DOHH2 (cell line): ENCODE results near the gene MUC5B.

Experiments used
- H3F3A ChIP-seq: fragments of 200-600 bp; sonication (generic), shearing (Covaris generic); 2 replicates; pipeline ENCODE4 v1.6.0; 2016; ENCODE audit warnings: antibody characterized with exemption, mild to moderate bottlenecking; ENCODE audit not compliant: control insufficient read depth, insufficient read depth
- H3K27ac ChIP-seq: fragments of 200-600 bp; sonication (generic); 2 replicates; pipeline ENCODE4 v1.5.1; 2014; ENCODE audit warnings: low read depth, mild to moderate bottlenecking, low read length, moderate library complexity
- H3K27me3 ChIP-seq: fragments of 200-600 bp; sonication (generic); 2 replicates; pipeline ENCODE4 v1.6.1; 2014; ENCODE audit warnings: mild to moderate bottlenecking, low read length, mixed read lengths; ENCODE audit not compliant: control insufficient read depth
- H3K36me3 ChIP-seq: fragments of 200-600 bp; sonication (generic); 2 replicates; pipeline ENCODE4 v1.6.1; 2014; ENCODE audit warnings: mild to moderate bottlenecking, low read length, moderate library complexity, mixed read lengths; ENCODE audit not compliant: control insufficient read depth
- H3K4me1 ChIP-seq: fragments of 200-600 bp; sonication (generic); 2 replicates; pipeline ENCODE4 v1.6.1; 2014; ENCODE audit warnings: mild to moderate bottlenecking, low read length, mixed read lengths; ENCODE audit not compliant: control insufficient read depth
- H3K4me2 ChIP-seq: fragments of 200-600 bp; sonication (generic); 2 replicates; pipeline ENCODE4 v1.6.0; 2014; ENCODE audit warnings: mild to moderate bottlenecking, low read length, moderate library complexity
- H3K4me3 ChIP-seq: fragments of 200-600 bp; sonication (generic); 2 replicates; pipeline ENCODE4 v1.5.1; 2014; ENCODE audit warnings: mild to moderate bottlenecking, low read length, mixed read lengths
- H3K79me2 ChIP-seq: fragments of 200-600 bp; sonication (generic); 2 replicates; pipeline ENCODE4 v1.6.1; 2014; ENCODE audit warnings: mild to moderate bottlenecking, low read length, mixed read lengths; ENCODE audit not compliant: control insufficient read depth
- H3K9me2 ChIP-seq: fragments of 200-600 bp; sonication (generic); replicated peaks from 2 replicates; pipeline ENCODE4 v1.6.1; 2014; ENCODE audit warnings: mild to moderate bottlenecking, low read length, mixed read lengths; ENCODE audit not compliant: control insufficient read depth
- H3K9me3 ChIP-seq: fragments of 200-600 bp; sonication (generic); 2 replicates; pipeline ENCODE4 v1.6.1; 2014; ENCODE audit warnings: antibody characterized with exemption, low read length, mixed read lengths; ENCODE audit not compliant: control insufficient read depth, insufficient read depth
- H4K20me1 ChIP-seq: fragments of 200-600 bp; sonication (generic); 2 replicates; pipeline ENCODE4 v1.6.0; 2014; ENCODE audit warnings: low read depth, mild to moderate bottlenecking, antibody characterized with exemption, low read length, moderate library complexity; ENCODE audit not compliant: control insufficient read depth, insufficient read depth
- CTCF ChIP-seq: fragments of 200-600 bp; sonication (generic); IDR thresholded peaks from one replicate; pipeline ENCODE4 v1.5.1; 2014; ENCODE audit warnings: antibody characterized with exemption, mild to moderate bottlenecking, low read depth, low read length; ENCODE audit not compliant: poor library complexity, severe bottlenecking
- EZH2phosphoT487 ChIP-seq: fragments of 200-600 bp; sonication (generic); IDR thresholded peaks from 2 replicates; pipeline ENCODE4 v1.6.1; 2017; ENCODE audit warnings: borderline replicate concordance, mild to moderate bottlenecking, antibody characterized with exemption, low read length, moderate library complexity, mixed read lengths

Gene MUC5B

GRCh38 chr11:1224111-1224490, 1.2 kb downstream of the MUC5B start:
- no peak overlapping the region for H3K4me2 ChIP-seq

GRCh38 chr11:1224491-1225385, 1.9 kb downstream of the MUC5B start:
- Histone ChIP-seq H3K4me2 (no peak overlapping the region), H3K79me2 (no peaks in the 10 kb centered on the region), H3K36me3 (no peaks in the 10 kb centered on the region), H3K27ac (no peak overlapping the region), H4K20me1 (no peaks in the 10 kb centered on the region), H3K27me3 (no peaks in the 10 kb centered on the region), H3K9me3 (no peaks in the 10 kb centered on the region), H3K4me1 (no peaks in the 10 kb centered on the region), H3F3A (no peaks in the 10 kb centered on the region), H3K9me2 (no peaks in the 10 kb centered on the region), H3K4me3 (no peak overlapping the region)
- no peak for TF ChIP-seq EZH2phosphoT487
- no peak for TF ChIP-seq CTCF

More at GRCh38 chr11:1224111-1224490, 1.2 kb downstream of the MUC5B start:
- no peaks in the 10 kb centered on the region for H3K79me2 ChIP-seq
- H3K9me3 ChIP-seq: no peaks in the 10 kb centered on the region
- H3K4me1 ChIP-seq: no peaks in the 10 kb centered on the region
- H4K20me1 ChIP-seq: no peaks in the 10 kb centered on the region
- H3K9me2 ChIP-seq: no peaks in the 10 kb centered on the region
- no peak overlapping the region for H3K4me3 ChIP-seq
- no peaks in the 10 kb centered on the region for H3K27me3 ChIP-seq
- TF ChIP-seq CTCF: no peak
- no peak for TF ChIP-seq EZH2phosphoT487
- H3K27ac ChIP-seq: no peak overlapping the region
- no peaks in the 10 kb centered on the region for H3K36me3 ChIP-seq
- H3F3A ChIP-seq: no peaks in the 10 kb centered on the region

- Histone ChIP-seq H3K79me2 (no peaks in the 10 kb centered on the region), H3K4me3 (no peak overlapping the region), H3K36me3 (no peaks in the 10 kb centered on the region), H3K27ac (no peak overlapping the region), H3K27me3 (no peaks in the 10 kb centered on the region), H4K20me1 (no peaks in the 10 kb centered on the region), H3F3A (no peaks in the 10 kb centered on the region), H3K4me1 (no peaks in the 10 kb centered on the region), H3K9me2 (no peaks in the 10 kb centered on the region), H3K4me2 (no peak overlapping the region), H3K9me3 (no peaks in the 10 kb centered on the region)
- TF ChIP-seq EZH2phosphoT487 (no peak), CTCF (no peak)
These were observed 2.7 kb downstream of the MUC5B start for GRCh38 chr11:1225386-1226225.
